ENCODE results near the gene CLEC11A. TPM values are rescaled to one million over a fixed set of nuclear protein-coding genes. Genes with fewer than 3 reads are reported as not detected.

The CLEC11A gene
- total and polyA plus RNA-seq, 9 of the 15 experiments (the other 6 are each of a cell fraction or from before 2014, with no cell fraction given) = 0.39 to 43.9 (median 3.4) TPM

GRCh38 chr19:50723735-50724521 lies 764 bp downstream of the CLEC11A start (continued):
- TF ChIP-seq DACH1 (IDR thresholded peaks at IDR 0.05; ENCODE audit: partially characterized antibody) (no peak), OTX1 (CRISPR knock-in tag; IDR thresholded peaks at IDR 0.05) (peak; percentile 60; the same call in 1 of the 2 replicates), ZNF232 (CRISPR knock-in tag; IDR thresholded peaks at IDR 0.05) (no peak; the same call in 1 of the 2 replicates), ELF1 (tag; IDR thresholded peaks at IDR 0.05) (no peak), TRIM28 (IDR thresholded peaks at IDR 0.05) (no peak), ZNF431 (CRISPR knock-in tag; IDR thresholded peaks at IDR 0.05) (0 out of 2 replicates have a peak, but pooled peaks have one; percentile 64), PHF20 (IDR thresholded peaks at IDR 0.05; ENCODE audit: partially characterized antibody) (no peak), MCM3 (IDR thresholded peaks at IDR 0.05) (no peak), SIRT6 (IDR thresholded peaks at IDR 0.05; ENCODE audit: low read depth, low read length) (no peak), PCBP1 (IDR thresholded peaks at IDR 0.05; ENCODE audit: low read depth, low read length, poor library complexity, severe bottlenecking) (no peak), MTA1 (IDR thresholded peaks at IDR 0.05; ENCODE audit: borderline replicate concordance) (no peak), ZBTB2 (IDR thresholded peaks at IDR 0.05) (no peak), MEF2D (tag; conservative IDR thresholded peaks at IDR 0.05; ENCODE audit: low read depth) (no peak), ZNF124 (CRISPR knock-in tag; IDR thresholded peaks at IDR 0.05) (no peak), RBM34 (IDR thresholded peaks at IDR 0.05; ENCODE audit: borderline replicate concordance, insufficient read depth, low read length) (no peak), SNIP1 (IDR thresholded peaks at IDR 0.05; ENCODE audit: low read depth) (no peak), HDAC2 (IDR thresholded peaks at IDR 0.05) (no peak), NFE2L1 (tag; IDR thresholded peaks at IDR 0.05; ENCODE audit: borderline replicate concordance, low read depth) (no peak), E2F6 (IDR thresholded peaks at IDR 0.05; ENCODE audit: borderline replicate concordance in 1 of 2, extremely low read depth in 1 of 2, insufficient read depth in 1 of 2, insufficient read length in 1 of 2, low read depth in 1 of 2, low read length in 1 of 2, poor library complexity in 1 of 2, severe bottlenecking in 1 of 2) (peak; percentile 80 to 87), ZNF217 (CRISPR knock-in tag; IDR thresholded peaks at IDR 0.05) (no peak), NKRF (IDR thresholded peaks at IDR 0.05; ENCODE audit: borderline replicate concordance) (no peak), RBM15 (IDR thresholded peaks at IDR 0.05; ENCODE audit: insufficient read depth, low read length) (no peak)
- TF ChIP-seq, protein P1, sequence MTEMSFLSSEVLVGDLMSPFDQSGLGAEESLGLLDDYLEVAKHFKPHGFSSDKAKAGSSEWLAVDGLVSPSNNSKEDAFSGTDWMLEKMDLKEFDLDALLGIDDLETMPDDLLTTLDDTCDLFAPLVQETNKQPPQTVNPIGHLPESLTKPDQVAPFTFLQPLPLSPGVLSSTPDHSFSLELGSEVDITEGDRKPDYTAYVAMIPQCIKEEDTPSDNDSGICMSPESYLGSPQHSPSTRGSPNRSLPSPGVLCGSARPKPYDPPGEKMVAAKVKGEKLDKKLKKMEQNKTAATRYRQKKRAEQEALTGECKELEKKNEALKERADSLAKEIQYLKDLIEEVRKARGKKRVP (CRISPR knock-in tag; IDR thresholded peaks at IDR 0.05) = no peak
